ENCODE measurements around the gene AMER3.

Gene AMER3

DNA sequence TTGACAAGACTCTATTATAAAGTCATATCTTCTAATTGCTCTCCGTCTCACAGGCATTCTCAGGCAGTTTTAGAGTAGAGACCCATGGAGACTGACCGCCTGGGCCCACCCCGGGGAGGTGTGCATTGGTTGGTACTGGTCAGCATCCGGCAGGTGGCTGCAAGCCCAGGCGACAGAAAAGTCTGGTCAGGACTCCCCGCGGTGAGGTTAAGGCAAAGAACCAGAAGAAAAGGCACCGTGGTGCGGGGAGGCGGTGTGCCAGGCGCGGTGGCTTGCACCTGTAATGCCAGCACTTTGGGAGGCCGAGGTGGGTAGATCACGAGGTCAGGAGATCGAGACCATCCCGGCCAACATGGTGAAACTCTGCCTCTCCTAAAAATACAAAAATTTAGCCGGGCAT lies 32.5 kb downstream of the AMER3 start:
- no peak for DNase-seq

DNA sequence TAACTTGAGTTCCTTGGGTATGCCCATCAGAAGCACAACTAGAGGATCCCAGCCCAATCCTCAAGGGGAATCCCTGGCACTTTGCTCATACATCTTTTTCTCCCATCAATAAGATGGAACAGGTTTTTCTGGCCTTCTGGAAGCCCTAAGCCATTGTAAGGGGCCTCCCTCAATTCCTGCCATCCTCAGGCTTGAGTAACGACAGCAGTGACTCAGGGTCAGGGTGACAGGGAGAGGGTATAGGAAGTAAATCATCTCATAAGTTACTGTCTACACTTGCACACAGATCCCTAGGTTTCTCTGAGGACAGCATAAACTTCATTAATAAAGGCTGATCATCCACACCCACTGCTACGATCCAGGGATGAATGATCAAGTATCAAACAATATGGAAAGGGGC lies 35.0 kb downstream of the AMER3 start:
- DNase-seq, result no peak

DNA sequence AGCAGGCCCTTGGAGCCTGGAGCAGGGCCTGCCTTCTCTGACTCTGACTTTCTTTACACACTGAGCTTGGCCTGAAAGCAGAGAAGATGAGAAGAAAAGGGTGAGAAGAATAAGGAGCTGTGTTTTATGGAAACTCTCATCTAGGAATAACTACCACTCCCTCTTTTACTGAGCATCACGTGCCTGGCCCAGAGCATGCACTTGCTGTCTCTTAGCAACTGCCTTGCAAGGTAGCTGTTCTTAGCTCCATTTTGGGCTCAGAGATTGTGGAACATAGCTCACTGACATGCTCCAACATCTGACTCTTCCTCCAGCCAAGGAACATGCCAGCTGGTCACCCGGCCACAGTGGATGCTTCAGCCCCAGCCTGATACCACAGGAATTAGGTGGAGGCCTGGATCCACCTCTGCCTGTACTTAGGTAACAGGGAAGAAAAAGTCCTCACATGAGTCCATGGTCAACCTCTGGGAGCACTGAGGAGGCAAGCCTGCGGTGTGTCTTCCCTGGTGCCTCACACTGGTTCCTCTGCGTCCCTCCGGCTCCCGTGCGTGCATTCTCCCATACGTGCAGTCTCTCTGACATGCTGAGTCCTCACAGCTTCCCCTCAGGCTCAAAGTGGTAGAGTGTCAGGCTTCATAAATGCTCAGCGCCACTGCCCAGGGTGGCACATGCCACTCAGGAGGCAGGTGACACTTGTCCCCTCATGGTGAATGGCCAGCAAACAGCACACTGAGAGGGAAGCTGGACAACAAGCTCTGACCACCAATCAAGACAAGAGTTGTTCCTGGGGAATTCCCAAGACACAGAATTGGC lies 35.7 kb downstream of the AMER3 start:
- no peak for DNase-seq

DNA sequence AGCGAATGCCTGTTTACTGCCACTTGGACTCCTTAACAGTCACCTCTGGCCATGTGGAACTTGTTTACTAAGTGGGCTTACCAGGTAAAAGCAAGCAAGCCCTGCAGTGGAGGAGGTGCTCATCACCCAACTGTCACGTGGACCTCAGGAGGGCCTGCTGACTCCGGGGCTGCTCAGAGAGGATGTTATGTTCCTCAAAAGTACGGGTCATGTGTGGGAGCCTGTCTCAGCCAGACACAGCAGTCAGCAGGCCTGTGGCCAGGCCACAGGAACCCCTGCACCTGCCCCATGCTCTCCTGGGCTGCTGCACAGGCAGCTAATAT lies 36.2 kb downstream of the AMER3 start:
- DNase-seq, result no peak

DNA sequence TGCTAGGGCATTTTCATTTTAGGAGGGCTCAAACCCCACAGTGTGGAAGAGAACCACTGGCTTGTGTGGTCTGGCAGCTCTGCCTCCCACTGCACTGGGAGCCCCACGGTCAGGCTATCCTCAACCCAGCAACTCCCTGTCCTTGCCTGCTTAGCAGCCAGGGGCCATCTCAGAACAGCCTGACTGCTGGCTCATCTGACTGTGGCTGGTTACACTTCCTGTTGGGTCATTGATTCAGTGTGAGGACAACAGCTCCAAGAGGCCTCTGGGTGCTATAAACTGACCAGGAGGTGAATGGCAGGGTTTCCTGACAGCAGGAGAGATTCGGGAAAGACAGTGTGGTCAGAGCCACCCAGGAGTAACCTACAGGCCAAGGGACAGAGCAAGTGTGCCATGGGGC lies 40.1 kb downstream of the AMER3 start:
- DNase-seq, result no peak

DNA sequence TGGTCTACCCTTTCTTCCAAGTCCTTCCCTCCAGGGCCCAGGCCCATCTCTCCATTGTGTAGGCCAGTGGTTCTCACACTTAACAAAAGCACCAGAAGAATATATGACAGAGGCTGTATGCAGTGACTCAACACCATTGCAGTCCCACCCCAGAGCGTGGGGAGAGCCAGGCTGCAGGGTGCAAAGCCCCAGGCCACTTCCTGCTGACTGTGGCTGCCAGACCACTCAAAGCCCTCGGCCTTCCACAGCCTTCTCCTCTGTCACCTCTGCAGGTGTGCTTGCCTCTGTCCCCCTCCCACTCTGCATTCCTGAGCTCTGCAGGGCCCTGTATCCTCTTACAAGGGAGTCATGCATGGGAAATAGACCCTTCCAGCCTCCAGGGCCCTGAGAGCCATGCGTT lies 41.0 kb downstream of the AMER3 start:
- no peak for DNase-seq

DNA sequence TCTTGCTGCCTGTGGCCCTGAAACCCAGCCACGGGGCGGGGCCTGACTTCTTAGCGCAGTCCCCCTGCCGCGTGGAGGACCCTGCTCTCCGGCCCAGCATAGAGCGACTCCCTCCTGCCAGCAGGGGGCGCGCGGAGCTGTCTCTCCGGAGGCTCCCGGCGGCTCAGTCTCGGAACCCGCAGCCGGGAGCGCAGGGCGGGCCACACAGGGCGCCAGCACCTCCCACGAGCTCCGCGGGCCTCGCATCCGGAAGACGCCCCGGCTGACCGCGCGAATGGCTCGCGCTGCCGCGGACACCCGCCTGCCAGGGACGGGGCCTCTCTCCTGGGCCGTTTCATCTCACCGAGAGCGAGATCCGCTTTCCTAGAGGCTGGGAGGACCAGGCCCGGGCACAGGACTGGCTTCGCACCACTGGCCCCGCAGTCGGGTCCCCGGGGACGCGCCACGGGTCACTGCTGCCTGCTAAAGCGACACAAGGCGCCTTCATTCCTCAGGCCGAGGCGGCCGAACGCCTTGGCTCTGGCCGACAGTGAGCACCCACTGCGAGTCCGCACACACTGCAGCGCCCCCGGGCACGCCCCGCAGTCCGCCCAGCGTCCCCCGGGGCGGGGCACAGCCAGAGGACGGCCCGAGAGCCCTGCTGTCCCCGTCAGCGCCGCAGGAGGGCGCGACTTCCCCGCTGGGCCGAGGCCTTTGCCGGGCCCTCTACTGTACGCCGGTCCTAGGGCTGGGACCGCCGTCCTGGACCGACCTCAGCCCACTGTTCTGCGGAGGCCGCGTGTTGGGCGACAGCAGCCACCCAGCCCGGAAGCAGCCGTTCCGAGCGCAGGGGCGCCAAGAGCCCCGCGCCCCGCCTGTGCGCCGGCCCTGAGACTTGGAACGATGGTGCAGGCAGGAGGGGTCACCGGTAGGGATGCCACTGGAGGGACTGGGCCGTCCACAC lies 42.4 kb downstream of the AMER3 start:
- DNase-seq, result peak; percentile 41

GRCh38 chr2:130798472-130799218 lies 43.3 kb downstream of the AMER3 start:
- DNase-seq, result peak; percentile 46

DNA sequence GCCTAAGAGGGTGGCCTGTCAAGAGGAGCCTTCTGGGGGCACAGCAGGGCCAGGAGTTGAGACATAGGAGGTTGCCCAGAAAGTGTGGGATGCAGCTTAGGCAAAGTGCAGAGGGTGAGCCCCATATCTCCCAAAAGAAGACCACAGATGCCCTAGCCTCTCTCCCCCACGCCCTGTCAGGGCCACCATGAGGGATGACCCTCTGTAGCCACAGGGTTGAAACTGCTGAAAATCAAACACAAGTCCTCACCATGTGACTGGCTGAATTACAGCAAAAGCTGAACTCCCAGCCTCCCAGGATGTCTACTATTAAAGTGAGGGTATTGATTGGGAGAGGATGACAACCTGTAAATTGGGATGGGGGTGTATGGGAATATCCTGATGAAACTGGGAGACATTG lies 44.0 kb downstream of the AMER3 start:
- DNase-seq, result no peak

GRCh38 chr2:130805613-130806012 lies 50.3 kb downstream of the AMER3 start:
- DNase-seq, result no peak

GRCh38 chr2:130806370-130806769 lies 51.0 kb downstream of the AMER3 start:
- no peak for DNase-seq

GRCh38 chr2:130807659-130808385 lies 52.5 kb downstream of the AMER3 start:
- DNase-seq, result no peak

GRCh38 chr2:130808482-130809268 lies 53.3 kb downstream of the AMER3 start:
- no peak for DNase-seq

- no peak for DNase-seq
Observed at GRCh38 chr2:130810490-130810889, 55.1 kb downstream of the AMER3 start.

- no peak for DNase-seq
Observed at GRCh38 chr2:130813722-130814121, 58.4 kb downstream of the AMER3 start.

GRCh38 chr2:130814931-130815680 lies 59.8 kb downstream of the AMER3 start:
- no peak for DNase-seq

Measured in NCI-H748 treated with DMSO at 0.1 percent for 48 hours (cell line).